A673 (cell line): ENCODE results near the gene NTS. TPM values are rescaled to one million over a fixed set of nuclear protein-coding genes. Genes with fewer than 3 reads are reported as not detected.
A peak's percentile ranks its signal among the peaks of the same experiment; 100 is the strongest.

Source experiments
- BruUV-seq: library from RNA; stranded (reverse); fragments of 400-500 nt; replicated peaks from 2 replicates; lab custom pipeline; 2021; lab: Mats Ljungman, UMichigan
- CTCF ChIA-PET: fragments of 300-600 bp; sonication (Branson Sonifier 250); formaldehyde crosslinking; loops from one replicate; lab custom pipeline; 2022; ENCODE audit warnings: antibody characterized with exemption; lab: Charles Lee
- POLR2A ChIA-PET: fragments of 300-600 bp; sonication (Branson Sonifier 250); formaldehyde crosslinking; loops from one replicate; lab custom pipeline; 2022; ENCODE audit warnings: antibody characterized with exemption; ENCODE audit not compliant: low non-redundant PET; lab: Charles Lee
- DNase-seq: peaks from one replicate; pipeline ENCODE4 v3.0.0-alpha.2; 2015; ENCODE audit warnings: low spot score
- H3K27ac ChIP-seq: fragments of 200-600 bp; sonication (generic); 2 replicates; pipeline ENCODE4 v1.5.1; 2016; ENCODE audit warnings: mixed run types, low read depth, mild to moderate bottlenecking, mixed read lengths, antibody characterized with exemption, low read length; ENCODE audit not compliant: poor library complexity, severe bottlenecking
- H3K27me3 ChIP-seq: fragments of 200-600 bp; sonication (generic); replicated peaks from 2 replicates; pipeline ENCODE4 v1.6.1; 2017; ENCODE audit warnings: mixed run types, low read depth, mild to moderate bottlenecking, mixed read lengths, antibody characterized with exemption, low read length; ENCODE audit not compliant: insufficient read depth, poor library complexity
- H3K36me3 ChIP-seq: fragments of 200-600 bp; sonication (generic); 2 replicates; pipeline ENCODE4 v1.6.1; 2016; ENCODE audit warnings: mixed run types, mild to moderate bottlenecking, mixed read lengths, antibody characterized with exemption, low read length; ENCODE audit not compliant: insufficient read depth, poor library complexity, severe bottlenecking
- H3K4me1 ChIP-seq: fragments of 200-600 bp; sonication (generic); 2 replicates; pipeline ENCODE4 v1.6.1; 2017; ENCODE audit warnings: mixed run types, mild to moderate bottlenecking, mixed read lengths, antibody characterized with exemption, low read length; ENCODE audit not compliant: insufficient read depth, poor library complexity, severe bottlenecking
- H3K4me3 ChIP-seq: fragments of 200-600 bp; sonication (generic); 2 replicates; pipeline ENCODE4 v1.5.1; 2016; ENCODE audit warnings: low read depth, mixed run types, mild to moderate bottlenecking, mixed read lengths, low read length; ENCODE audit not compliant: poor library complexity, severe bottlenecking
- H3K9me3 ChIP-seq: fragments of 200-600 bp; sonication (generic); 2 replicates; pipeline ENCODE4 v1.6.1; 2016; ENCODE audit warnings: mixed run types, low read depth, mild to moderate bottlenecking, mixed read lengths, antibody characterized with exemption, low read length; ENCODE audit not compliant: poor library complexity, severe bottlenecking
- EZH2 ChIP-seq: fragments of 200-600 bp; sonication (generic); IDR thresholded peaks from 2 replicates; pipeline ENCODE4 v1.6.1; 2017; ENCODE audit warnings: borderline replicate concordance, low read depth, mild to moderate bottlenecking, mixed read lengths, antibody characterized with exemption, low read length; ENCODE audit not compliant: poor library complexity, severe bottlenecking
- intact Hi-C: fragments of 100-400 bp; cut with micrococcal nuclease; formaldehyde crosslinking; loops from one replicate; pipeline ENCODE4 v1.10.0; 2022; ENCODE audit not compliant: unreplicated experiment
- total RNA-seq: library from RNA; stranded (reverse); gene quantifications from 2 replicates; pipeline ENCODE4 v1.2.3, GENCODE V29; 2021
- TF ChIP-seq, protein P1 (sequence below): fragments of 300-800, 200-600 bp; sonication (generic); conservative IDR thresholded peaks from 2 replicates; pipeline ENCODE4 v1.5.1; 2017; ENCODE audit warnings: low read depth, mild to moderate bottlenecking, antibody characterized with exemption, low read length, moderate library complexity, mixed read lengths

The NTS gene
- total RNA-seq, 1 experiment from 2014 or later: 0.24 TPM

DNA sequence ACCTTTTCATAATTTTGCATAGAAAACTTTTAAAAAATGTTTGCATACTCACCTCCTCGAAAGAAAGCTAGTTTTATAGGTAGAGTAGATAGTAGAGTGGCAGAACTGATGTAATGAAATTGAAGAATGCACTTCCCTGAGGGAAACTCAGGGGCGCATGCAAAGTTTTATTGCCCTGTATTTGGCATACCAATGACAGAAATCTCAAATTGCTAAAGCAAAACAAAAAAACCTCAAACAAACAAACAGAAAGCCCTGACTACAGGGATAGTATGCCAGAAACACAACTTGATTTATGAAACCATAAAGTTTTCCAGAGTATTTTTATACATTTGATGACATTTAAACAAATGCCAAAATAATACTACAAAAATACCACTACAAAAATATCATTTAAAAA, 39.7 kb upstream of the NTS start:
- H3K4me1 ChIP-seq: peaks cover 21% of the 10 kb centered on the region
- DNase-seq: no peak
- ChIA-PET POLR2A (no interaction called here), CTCF (no interaction called here)
- no TSS peak for BruUV-seq
- no peaks in the 10 kb centered on the region for H3K36me3 ChIP-seq
- no peaks in the 10 kb centered on the region for H3K9me3 ChIP-seq
- H3K27me3 ChIP-seq: no peaks in the 10 kb centered on the region
- intact Hi-C loops: no loop called here
- TF ChIP-seq EZH2: no peak
- H3K27ac ChIP-seq: no peak overlapping the region
- no peak overlapping the region for H3K4me3 ChIP-seq

DNA sequence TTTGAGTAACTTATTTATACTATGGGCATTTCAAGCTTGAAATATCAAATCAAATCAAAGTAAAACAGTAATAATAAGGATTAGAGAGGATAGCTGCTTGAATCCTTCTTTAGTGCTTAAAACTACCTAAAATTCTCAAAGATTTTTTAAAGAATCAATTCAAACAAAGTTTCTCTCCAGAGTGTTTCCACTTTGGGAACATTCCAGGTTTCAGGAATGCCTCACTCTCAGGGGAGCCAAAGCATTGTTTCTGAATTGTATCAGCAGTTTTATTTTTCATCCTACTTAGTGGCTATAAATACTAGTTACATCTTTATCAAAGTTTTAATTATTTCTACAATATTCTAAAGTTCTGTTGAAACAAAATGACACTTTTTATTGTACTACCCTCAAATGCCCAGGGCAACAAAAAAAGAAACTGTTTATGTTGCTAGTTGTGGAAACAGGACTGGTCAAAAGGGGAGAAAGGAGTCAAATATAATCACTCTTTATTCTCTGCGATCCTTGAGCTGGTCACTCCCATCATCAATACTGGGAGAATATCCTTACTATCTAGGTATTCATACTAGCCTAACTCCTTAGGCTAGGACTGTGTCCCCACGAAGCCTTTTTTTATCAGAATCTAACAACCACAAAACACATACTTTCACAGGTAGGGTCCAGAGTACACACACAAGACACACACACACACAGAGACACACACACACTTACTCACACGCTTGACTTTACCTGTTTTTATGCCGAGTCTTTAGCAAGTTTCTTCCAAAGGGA, 38.5 kb upstream of the NTS start:
- CTCF ChIA-PET: no interaction called here
- Histone ChIP-seq H3K4me1 (peaks cover 21% of the 10 kb centered on the region), H3K27me3 (no peaks in the 10 kb centered on the region), H3K27ac (no peak overlapping the region), H3K4me3 (no peak overlapping the region), H3K9me3 (no peaks in the 10 kb centered on the region), H3K36me3 (no peaks in the 10 kb centered on the region)
- DNase-seq: no peak
- no TSS peak for BruUV-seq
- intact Hi-C loops: no loop called here
- no peak for TF ChIP-seq EZH2
- TF ChIP-seq, protein P1, sequence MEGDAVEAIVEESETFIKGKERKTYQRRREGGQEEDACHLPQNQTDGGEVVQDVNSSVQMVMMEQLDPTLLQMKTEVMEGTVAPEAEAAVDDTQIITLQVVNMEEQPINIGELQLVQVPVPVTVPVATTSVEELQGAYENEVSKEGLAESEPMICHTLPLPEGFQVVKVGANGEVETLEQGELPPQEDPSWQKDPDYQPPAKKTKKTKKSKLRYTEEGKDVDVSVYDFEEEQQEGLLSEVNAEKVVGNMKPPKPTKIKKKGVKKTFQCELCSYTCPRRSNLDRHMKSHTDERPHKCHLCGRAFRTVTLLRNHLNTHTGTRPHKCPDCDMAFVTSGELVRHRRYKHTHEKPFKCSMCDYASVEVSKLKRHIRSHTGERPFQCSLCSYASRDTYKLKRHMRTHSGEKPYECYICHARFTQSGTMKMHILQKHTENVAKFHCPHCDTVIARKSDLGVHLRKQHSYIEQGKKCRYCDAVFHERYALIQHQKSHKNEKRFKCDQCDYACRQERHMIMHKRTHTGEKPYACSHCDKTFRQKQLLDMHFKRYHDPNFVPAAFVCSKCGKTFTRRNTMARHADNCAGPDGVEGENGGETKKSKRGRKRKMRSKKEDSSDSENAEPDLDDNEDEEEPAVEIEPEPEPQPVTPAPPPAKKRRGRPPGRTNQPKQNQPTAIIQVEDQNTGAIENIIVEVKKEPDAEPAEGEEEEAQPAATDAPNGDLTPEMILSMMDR: no peak
- POLR2A ChIA-PET: no interaction called here

DNA sequence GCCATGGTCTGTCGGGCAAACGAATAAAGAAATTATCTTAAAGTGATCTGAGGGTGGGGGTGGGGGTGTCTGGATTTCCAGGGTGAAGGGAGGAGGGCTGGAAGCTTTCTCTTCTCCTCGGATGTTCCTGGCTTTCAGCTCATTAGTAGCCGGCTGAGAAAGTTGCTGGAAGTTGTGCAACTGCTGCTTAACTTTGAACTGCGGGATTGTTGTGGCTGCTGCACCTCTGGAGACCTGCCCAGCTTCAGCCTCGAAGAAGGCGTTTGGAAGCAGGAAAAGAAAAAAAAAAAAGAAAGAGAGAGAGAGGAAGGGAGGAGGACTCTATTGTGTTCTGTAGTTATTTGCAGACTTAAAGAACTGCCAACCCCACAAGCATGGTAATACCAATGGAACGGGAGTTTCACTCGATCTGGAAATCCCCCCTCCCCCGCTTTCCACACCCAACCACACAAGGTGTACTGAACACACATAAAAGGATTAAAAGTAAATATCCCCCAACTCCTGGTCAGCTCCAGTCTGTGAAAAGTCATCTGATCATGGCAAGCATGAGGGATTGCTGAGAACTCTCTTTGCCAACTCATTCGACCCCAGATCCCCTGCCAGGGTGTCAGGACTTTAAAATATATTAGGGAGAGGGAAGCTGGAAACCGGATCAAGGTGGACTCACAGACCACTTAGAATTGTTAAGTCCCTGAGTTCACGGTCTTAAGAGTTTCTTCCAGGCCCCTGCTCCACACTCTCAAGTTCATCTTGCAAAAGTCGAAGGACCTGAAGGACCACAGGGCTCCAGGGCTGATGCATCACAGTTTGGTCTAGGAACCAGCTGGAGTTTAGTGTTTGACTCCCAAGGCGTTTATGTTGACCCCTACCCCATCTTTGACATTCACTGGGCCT, 37.7 kb upstream of the NTS start, which contains the start of gene RASSF9:
Gene RASSF9, minus strand, starts transcription at position 213 of the 894 bp plus-strand sequence. Its CDS starts 208 bp downstream, at position 5.
- BruUV-seq: no TSS peak
- intact Hi-C loops: no loop called here
- H3K27ac ChIP-seq: no peak within 1 kb of the TSS
- no peaks in the 10 kb centered on the region for H3K27me3 ChIP-seq
- H3K4me3 ChIP-seq: no peak within 1 kb of the TSS
- CTCF ChIA-PET: interaction anchor here (0.5 kb wide), 1 partner anchor 981 kb away, joined by 6 read pairs; no protein-coding TSS in a partner anchor
- TF ChIP-seq, protein P1: no peak
- no peak for TF ChIP-seq EZH2
- H3K9me3 ChIP-seq: no peaks in the 10 kb centered on the region
- peak; percentile 39 for DNase-seq
- peaks cover 21% of the 10 kb centered on the region for H3K4me1 ChIP-seq
- POLR2A ChIA-PET: no interaction called here
- no peaks in the 10 kb centered on the region for H3K36me3 ChIP-seq
